Measurements from ENCODE around the gene PRPF40B. TPM values are rescaled to one million over a fixed set of nuclear protein-coding genes. Genes with fewer than 3 reads are reported as not detected.

Gene PRPF40B
- total and polyA plus RNA-seq, 2 of the 13 experiments (the other 11 are each of a cell fraction or from before 2014, with no cell fraction given), result 5.0 to 7.8 TPM

- TF ChIP-seq ZBTB4 (CRISPR knock-in tag; IDR thresholded peaks at IDR 0.05; ENCODE audit: borderline replicate concordance) (peak; percentile 47; the same call in 1 of the 2 replicates), ZXDC (CRISPR knock-in tag; IDR thresholded peaks at IDR 0.05) (no peak), RFXAP (CRISPR knock-in tag; IDR thresholded peaks at IDR 0.05; ENCODE audit: borderline replicate concordance) (peak; percentile 72; the same call in 1 of the 2 replicates), MYNN (CRISPR knock-in tag; IDR thresholded peaks at IDR 0.05; ENCODE audit: low read depth) (no peak), KLF11 (CRISPR knock-in tag; IDR thresholded peaks at IDR 0.05) (no peak), ZBTB3 (CRISPR knock-in tag; IDR thresholded peaks at IDR 0.05; ENCODE audit: borderline replicate concordance, low read depth) (no peak), SRSF4 (IDR thresholded peaks at IDR 0.05; ENCODE audit: low read depth, low read length, poor library complexity, severe bottlenecking) (no peak)
- TF ChIP-seq, protein P1, sequence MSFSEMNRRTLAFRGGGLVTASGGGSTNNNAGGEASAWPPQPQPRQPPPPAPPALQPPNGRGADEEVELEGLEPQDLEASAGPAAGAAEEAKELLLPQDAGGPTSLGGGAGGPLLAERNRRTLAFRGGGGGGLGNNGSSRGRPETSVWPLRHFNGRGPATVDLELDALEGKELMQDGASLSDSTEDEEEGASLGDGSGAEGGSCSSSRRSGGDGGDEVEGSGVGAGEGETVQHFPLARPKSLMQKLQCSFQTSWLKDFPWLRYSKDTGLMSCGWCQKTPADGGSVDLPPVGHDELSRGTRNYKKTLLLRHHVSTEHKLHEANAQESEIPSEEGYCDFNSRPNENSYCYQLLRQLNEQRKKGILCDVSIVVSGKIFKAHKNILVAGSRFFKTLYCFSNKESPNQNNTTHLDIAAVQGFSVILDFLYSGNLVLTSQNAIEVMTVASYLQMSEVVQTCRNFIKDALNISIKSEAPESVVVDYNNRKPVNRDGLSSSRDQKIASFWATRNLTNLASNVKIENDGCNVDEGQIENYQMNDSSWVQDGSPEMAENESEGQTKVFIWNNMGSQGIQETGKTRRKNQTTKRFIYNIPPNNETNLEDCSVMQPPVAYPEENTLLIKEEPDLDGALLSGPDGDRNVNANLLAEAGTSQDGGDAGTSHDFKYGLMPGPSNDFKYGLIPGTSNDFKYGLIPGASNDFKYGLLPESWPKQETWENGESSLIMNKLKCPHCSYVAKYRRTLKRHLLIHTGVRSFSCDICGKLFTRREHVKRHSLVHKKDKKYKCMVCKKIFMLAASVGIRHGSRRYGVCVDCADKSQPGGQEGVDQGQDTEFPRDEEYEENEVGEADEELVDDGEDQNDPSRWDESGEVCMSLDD (CRISPR knock-in tag; IDR thresholded peaks at IDR 0.05; ENCODE audit: borderline replicate concordance), result no peak
- TF ChIP-seq, protein P2, sequence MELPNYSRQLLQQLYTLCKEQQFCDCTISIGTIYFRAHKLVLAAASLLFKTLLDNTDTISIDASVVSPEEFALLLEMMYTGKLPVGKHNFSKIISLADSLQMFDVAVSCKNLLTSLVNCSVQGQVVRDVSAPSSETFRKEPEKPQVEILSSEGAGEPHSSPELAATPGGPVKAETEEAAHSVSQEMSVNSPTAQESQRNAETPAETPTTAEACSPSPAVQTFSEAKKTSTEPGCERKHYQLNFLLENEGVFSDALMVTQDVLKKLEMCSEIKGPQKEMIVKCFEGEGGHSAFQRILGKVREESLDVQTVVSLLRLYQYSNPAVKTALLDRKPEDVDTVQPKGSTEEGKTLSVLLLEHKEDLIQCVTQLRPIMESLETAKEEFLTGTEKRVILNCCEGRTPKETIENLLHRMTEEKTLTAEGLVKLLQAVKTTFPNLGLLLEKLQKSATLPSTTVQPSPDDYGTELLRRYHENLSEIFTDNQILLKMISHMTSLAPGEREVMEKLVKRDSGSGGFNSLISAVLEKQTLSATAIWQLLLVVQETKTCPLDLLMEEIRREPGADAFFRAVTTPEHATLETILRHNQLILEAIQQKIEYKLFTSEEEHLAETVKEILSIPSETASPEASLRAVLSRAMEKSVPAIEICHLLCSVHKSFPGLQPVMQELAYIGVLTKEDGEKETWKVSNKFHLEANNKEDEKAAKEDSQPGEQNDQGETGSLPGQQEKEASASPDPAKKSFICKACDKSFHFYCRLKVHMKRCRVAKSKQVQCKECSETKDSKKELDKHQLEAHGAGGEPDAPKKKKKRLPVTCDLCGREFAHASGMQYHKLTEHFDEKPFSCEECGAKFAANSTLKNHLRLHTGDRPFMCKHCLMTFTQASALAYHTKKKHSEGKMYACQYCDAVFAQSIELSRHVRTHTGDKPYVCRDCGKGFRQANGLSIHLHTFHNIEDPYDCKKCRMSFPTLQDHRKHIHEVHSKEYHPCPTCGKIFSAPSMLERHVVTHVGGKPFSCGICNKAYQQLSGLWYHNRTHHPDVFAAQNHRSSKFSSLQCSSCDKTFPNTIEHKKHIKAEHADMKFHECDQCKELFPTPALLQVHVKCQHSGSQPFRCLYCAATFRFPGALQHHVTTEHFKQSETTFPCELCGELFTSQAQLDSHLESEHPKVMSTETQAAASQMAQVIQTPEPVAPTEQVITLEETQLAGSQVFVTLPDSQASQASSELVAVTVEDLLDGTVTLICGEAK (IDR thresholded peaks at IDR 0.05), result no peak
- TF ChIP-seq, protein P2 (CRISPR knock-in tag; IDR thresholded peaks at IDR 0.05), result peak; percentile 60; the same call in 1 of the 2 replicates
Observed at GRCh38 chr12:49642370-49642802, 19.0 kb downstream of the PRPF40B start (continued).

Data from HepG2 (cell line).